Measurements from ENCODE around the gene SS18L1.

- TF ChIP-seq, protein P1, sequence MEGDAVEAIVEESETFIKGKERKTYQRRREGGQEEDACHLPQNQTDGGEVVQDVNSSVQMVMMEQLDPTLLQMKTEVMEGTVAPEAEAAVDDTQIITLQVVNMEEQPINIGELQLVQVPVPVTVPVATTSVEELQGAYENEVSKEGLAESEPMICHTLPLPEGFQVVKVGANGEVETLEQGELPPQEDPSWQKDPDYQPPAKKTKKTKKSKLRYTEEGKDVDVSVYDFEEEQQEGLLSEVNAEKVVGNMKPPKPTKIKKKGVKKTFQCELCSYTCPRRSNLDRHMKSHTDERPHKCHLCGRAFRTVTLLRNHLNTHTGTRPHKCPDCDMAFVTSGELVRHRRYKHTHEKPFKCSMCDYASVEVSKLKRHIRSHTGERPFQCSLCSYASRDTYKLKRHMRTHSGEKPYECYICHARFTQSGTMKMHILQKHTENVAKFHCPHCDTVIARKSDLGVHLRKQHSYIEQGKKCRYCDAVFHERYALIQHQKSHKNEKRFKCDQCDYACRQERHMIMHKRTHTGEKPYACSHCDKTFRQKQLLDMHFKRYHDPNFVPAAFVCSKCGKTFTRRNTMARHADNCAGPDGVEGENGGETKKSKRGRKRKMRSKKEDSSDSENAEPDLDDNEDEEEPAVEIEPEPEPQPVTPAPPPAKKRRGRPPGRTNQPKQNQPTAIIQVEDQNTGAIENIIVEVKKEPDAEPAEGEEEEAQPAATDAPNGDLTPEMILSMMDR (IDR thresholded peaks at IDR 0.05): no peak
- no peak for TF ChIP-seq EP300 (IDR thresholded peaks at IDR 0.05; ENCODE audit: low read depth)
- TF ChIP-seq POLR2A (IDR thresholded peaks at IDR 0.05): no peak
- no peak for TF ChIP-seq POLR2AphosphoS5 (IDR thresholded peaks at IDR 0.05)
Measured at GRCh38 chr20:62227977-62228958, 84.7 kb downstream of the SS18L1 start.
